CD4-positive, alpha-beta T cell treated with Interleukin-10 for 1 hour (primary cell): Measurements from ENCODE around the gene DLX3.
"Not testable (repeated sequence)": the region's sequence is repeated elsewhere in the genome, so short reads cannot be mapped to it uniquely, and the experiment has no call there.

Source experiments
- DNase-seq: peaks from one replicate; pipeline ENCODE4 v3.0.0-alpha.2; 2020

DLX3 gene

DNA sequence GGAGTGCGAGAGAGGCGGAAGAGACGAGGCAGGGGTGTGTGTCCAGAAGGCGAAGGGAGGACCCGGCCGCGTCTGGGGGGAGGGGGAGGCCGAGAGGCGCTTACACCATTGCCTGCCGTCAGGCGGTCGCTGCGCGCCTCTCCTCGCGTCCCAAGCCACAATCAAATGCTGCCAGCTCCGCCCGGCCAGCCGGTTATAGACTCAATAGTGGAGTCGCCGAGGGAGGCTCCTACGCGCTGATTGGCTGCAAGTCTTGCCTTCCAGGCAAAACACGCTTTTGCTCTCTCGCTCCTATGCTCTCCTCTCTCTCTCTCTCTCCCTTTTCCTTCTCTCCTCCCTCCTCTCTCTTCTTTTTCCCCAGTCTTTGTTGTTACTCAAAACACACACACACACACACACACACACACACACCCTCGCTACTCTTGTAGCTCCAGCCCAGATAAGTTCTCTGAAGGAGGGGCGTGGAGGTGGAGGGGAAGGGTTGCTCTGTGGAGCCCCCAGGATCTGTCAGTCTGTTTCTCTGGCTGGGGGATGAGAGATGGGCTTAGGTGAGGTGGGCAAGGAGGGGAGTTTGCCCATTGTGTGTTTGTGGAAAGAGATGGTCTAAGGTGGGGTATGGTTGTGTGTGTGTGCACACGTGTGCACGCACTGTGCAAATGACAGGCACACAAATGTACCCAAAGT is at the start of gene DLX3:
Gene DLX3 (minus strand): TSS at position 170 of the 684 bp plus-strand sequence. CDS start 226 bp downstream, outside the sequence.
- no peak for DNase-seq

DNA sequence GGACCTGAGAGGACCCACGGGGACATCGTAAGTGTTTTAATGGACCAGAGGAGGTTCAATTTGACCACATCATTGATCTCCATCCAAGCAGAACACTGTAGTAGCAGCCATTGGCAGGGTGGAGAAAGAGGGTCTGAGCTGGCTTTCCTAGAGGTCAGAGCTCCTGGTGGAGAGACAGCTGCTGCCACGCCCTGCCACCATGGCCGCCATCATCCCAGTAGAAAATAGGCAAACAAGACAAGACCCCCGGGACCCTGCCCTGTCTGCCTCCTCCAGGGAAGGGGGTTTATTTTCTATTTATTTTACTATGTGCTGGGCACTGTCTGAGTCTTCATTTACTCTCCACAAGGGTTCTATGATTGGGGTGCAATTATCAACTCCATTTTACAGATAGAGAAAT is 49.5 kb upstream of the DLX3 start:
- DNase-seq = no peak

DNA sequence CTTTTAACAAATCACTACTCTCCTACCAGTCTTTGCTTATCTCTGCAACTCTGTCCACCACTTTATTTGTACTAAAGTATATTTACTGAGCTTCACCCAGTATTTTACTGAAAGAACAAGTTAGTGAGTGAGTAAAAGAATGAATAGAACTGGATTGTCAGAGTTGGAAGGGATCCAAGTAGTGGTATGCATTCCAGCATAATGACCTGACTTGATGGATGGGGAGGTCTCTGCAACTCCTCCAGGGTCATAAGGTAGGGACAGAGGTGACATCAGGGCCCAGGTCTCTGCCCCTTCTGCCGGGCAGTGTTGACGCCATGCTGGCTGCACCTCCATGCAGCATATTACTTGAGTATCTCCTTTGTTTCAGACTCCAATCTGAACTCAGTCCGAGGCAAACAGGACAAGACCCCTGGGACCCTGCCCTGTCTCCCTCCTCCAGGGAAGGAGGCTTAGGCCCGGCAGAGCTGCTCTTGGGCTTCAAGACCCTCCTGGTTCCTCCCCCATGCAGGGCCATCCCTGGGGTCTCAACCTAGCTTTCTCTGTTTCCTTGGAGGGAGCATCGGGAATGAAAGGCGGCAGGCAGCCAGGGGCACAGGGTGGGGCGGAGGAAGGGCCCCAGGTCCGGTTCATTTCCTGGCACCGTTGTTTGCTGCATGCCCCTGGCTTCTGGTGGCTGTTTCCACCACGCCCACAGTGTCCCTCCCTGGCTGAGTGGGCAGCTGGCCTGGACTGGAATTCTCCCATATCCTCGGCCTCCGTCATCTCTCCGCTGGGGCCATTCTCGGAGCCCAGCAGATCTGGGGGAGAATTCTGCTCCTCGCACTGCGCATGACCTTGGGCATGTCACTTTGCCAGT is 48.5 kb upstream of the DLX3 start:
- DNase-seq = no peak

DNA sequence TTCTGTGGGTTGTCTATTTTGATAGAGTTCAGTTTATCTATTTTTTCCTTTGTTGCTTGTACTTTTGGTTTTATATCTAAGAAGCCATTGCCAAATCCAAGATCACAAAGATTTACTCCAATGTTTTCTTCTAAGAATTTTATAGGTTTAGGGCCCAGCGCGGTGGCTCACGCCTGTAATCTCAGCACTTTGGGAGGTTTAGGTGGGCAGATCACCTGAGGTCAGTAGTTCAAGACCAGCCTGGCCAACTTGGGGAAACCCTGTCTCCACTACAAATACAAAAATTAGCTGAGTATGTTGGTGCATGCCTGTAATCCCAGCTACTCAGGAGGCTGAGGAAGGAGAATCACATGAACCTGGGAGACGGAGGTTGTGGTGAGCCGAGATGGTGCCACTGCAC is 47.2 kb upstream of the DLX3 start:
- DNase-seq = no peak

DNA sequence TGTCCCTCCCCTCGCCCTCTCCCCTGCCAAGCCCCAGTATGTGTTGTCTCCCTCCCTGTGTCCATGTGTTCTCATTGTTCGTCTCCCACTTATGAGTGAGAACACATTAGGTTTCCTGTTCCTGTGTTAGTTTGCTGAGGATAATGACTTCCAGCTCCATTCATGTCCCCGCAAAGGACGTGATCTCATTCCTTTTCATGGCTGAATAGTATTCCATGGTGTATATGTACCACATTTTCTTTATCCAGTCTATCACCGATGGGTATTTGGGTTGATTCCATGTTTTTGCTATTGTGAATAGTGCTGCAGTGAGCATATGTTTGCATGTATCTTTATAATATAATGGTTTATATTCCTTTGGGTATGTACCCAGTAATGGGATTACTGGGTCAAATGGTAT is 45.5 kb upstream of the DLX3 start:
- DNase-seq = not testable (repeated sequence)

DNA sequence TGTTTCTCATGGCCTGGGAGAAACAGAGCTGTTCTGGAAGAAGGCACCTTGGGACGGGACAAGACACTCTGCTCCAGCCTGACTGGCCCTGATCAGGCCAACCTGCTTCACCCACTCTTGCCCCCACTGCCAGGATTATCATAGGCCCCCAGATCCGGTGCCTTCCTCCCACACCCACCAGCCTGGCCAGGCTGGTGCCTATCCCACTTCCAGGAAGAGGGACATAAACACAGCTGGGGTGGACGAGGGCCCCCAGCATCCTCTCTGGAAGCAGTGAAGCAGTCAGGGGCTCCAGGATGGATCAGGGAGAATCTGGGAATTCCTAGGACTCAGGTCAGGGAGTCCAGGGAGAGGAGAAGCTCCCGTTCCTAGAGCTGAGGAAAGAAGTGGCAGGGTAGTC is 44.0 kb upstream of the DLX3 start:
- DNase-seq = no peak

DNA sequence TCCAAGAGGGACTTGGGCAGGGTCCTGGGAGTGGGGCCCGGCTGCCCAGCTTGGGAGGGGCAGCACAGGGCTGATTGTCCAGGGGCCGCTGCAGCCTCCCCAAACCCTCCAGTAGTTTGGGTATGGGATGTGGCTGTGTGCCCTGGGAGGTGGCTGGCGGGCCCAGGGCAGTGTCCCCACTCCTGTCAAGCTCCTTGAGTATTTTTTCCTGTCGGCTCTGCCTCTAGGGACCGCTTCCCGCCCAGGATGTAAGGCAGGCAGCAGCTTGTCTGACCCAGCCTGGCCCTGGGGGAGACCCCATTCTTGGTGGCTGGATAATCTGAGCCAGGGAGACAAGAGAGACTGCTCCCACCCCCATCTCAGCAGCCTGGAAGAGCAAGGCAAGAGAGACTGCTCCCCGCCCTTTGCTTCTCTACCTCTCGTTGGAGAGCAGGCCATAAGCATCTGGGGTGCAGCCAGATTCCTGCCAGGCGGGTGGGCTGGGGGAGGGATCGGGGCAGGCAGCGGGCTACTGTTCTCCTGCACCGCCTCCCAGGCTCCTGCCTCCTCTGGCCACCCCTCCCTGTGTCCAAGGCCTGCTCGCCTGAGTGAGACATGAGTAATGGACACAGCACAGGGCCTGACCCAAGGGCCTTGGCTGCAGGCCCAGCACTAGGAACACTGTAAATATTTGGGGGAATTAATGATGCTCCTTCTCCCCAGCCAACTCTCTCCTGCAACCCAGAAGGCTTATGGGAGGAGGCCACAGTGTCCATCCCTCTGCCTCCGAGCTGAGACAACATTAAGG is 42.5 kb upstream of the DLX3 start:
- DNase-seq = no peak

DNA sequence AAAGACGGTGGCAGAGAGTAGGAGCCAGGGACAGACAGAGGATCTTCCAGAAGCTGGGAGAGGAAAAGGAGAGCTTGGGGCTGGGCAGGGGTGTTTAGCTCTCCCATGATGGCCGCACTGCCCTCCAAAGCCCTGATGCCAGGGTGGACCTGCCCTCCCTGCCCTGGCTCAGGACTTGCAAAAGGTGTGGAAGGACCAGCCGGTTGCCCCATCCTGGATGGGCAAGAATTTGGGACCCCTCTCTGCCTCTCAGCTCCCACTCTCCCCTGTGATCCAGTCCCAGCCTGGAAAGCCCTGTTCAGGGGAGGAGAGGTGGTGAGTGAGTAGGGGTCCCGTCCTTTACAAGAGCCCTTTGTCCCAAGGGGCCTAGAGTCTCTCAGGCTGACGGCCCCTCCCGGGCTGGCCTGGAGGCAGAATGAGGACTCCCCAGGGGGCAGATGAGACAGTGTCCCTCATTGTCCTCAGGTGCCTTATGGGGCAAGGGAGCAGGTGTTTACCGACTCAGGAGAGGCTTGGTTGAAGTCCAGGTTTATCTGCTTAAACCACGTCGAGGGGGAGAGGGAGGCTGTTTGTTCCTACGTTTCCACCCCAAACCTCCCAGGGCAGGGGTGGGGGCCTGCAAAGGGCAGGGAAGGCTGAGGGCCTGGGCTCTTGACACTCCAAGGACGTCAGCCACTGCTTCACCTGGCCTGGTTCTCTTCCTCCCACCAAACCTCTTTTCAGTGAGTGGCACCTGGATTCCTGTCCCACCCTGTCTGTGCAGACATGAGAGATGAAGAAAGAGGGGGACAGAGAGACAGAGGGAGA is 41.6 kb upstream of the DLX3 start:
- DNase-seq = no peak

DNA sequence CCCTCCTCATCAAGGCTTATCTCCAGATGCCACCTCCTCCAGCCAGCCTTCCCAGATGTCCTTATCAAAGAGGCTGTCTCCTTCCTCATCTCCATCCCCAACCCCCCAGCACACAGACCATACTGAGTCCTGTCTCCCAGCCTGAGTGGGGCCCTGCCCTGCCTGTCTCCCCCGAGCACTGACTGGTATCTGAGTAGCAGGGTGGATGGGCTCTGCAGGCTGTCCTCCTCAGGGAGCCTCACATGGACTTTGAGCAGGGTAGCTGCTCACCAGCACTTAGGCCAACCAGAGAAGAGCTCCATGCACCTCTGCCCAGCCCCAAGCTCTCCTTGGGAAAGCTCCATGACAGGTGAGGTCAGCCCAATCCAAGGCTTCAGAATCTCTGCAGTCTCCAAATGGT is 40.9 kb upstream of the DLX3 start:
- DNase-seq = no peak

DNA sequence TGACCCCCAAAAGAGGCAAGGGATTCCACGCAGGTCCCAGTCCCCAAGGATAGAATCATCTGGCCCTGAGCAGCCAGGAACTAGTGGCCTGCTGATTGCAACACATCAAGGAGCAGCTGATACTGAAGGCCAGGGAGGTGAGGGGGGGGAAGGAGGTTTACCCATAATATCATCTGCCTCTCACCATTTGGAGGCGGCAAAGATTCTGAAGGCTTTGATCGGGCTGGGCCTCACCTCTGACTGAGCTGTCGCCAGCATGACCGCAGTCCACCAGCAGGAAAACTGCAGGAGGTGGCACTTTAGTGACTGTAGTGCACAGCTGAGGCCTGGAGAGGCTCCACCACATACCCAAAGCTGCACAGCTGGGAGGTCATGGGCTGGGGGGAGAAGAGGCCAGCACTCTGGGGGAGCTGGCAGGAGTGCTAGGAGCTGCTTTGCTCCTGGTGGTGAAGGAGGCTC is 40.4 kb upstream of the DLX3 start:
- no peak for DNase-seq

DNA sequence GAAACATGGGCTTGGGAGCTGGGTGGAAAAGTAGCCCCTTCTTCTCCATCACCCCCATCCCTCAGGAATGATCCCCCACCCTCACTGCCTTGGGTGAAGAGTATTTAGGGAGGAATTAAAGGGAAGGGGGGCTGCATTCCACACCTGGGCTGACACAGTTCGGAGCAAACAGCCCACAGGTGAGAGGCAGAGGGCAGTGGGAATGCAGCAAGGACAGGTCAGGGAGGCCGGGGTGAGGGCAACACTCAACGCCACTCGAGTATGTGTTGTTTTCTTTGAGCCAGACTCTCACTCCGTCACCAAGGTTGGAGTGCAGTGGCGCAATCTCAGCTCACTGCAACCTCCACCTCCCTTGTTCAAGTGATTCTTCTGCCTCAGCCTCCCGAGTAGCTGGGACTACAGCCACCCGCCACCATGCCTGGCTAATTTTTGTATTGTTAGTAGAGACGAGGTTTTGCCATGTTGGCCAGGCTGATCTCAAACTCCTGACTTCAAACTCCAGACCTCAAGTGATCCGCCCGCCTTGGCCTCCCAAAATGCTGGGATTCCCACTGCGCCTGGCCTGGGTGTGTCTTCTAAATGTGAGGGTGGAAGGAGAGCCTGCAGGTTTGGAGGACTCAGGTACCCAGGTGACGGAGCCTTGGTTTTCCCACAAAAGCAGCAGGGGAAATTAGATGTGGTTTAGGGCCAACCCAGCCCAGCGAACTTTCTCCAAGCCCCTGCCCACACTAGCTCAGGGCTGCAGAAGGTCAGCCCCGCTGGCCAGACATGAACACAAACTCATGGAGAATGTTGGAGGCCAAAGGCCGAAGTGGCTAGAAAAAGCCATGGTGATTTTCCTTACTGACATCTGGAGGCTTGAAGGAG is 39.7 kb upstream of the DLX3 start:
- no peak for DNase-seq

DNA sequence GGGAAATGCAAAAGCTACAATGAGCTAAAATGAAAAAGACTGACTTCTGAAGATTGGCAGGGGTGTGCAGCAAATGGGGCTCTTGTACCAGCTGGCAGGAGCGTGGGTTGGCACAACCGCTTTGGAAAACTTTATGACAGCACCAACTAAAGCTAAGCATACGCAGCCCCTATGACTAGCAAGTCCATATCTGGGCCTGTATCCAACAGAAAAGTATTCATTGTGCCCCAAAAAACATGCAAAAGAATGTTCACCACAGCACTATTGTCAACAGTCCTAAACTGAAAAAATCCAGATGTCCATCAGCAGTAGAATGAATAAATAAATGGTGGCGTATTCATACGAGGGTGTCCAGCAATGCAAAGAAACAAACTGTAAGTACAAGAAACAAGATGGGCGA is 38.3 kb upstream of the DLX3 start:
- DNase-seq = no peak

DNA sequence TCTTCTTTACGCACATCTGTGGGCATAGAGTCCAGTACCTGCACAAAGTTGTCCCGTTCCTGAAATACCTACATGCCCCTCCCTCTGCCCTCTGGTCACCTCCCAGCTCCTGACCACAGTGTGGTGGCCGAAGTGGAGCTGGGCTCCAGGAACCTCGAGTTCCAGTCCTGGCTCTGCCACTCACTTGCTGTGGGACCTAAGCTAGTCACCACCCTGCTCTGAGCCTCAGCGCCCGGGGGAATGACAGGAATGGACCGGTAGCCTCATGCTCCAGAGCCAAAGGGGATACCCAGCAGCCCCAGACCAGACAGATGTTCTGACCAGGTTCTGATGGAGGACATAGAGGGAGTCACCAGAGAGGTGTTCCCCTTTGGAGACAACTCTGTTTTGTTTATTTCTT is 34.2 kb upstream of the DLX3 start:
- DNase-seq = no peak

DNA sequence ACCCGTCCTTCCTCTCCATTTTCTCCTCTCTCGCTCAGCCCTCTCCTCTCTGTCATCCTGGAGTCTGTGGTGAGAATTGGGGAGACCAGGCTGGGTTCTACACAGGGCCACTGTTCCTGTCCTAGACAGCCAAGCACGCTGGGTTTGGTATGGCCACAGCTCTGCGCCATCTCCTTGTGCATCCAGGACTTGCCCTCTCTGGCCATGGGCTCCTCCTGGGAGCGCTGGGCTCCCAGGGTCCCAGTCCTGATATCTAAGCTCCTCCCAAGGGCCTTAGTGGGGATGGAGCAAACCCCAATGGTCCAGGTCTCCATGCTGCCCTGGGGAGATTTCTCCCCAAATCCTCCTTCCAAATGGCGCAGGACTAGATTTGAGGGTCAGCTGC is 33.7 kb upstream of the DLX3 start:
- DNase-seq = no peak

DNA sequence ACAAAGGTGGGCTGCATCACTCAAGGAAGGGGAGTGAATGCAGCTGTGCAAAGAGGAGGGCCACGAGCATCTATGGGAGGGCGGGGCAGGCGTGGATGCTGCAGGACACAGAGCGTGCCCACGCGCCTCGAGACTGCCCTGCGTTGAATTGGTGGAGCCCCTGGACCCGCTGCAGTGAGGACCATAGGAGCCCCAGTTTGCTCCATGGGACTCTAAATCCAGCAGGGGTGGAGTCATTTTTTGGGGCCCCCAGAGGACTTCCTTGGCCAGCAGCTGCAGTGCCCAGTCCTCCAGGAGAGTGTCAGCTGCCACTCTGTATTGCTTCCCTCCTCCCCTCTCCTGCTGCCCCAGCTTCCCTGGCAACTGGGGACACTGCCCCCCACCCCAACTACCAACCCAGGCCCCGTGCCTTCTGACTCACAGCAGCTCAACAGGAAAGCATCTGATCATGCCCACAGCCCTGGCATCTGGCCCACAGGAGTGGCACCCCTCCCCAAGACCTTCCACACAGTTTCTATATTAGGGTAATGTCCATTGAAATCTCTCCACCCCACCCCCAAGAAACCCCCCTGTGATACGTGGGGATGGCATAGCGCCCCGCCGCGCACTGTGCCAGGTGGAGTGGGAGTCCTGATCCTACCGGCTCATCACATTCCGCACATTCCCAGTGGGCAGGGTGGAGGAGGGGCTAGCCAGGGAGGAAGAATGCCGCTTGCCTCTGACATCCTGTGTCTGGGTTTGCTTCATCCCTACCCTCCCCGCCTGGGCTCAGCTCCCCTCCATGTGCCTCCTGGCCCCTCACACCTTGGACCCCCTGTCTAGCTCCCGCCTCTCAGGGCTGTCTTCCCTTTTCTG is 33.1 kb upstream of the DLX3 start:
- no peak for DNase-seq

DNA sequence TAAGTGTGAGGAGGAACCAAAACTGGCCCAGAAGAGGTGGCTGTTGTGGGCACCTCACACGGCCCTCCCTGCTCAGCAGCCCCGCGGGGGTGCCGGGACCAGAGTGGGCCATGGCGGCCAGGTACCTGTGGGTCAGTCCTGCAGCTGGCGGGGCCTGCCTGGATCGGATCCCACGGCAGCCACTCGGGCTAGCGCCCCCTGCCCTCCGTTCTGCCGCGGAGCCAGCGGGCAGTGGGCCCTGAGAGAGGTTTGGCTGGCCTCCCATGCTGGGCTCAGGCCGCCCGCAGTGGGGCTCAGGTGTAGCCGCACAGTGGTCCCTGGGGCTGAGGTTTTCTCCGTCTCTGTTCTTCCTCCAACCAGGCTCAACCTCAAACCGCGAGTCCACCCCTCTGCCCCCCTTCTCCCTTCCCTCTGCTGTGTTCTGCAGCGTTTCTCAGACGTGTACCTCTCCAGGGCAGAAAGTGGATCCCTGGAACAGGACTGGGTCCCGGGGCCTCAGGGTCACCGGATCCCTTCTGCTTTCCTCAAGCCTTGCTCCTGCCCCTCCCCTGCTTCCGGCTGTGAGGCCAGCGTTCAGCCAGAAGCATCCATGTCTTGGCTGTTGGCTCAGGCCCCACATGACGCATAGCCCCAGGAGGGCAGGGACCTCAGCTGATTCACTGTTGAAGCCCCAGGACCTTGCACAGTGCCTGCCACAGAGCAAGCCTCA is 32.3 kb upstream of the DLX3 start:
- DNase-seq = no peak

DNA sequence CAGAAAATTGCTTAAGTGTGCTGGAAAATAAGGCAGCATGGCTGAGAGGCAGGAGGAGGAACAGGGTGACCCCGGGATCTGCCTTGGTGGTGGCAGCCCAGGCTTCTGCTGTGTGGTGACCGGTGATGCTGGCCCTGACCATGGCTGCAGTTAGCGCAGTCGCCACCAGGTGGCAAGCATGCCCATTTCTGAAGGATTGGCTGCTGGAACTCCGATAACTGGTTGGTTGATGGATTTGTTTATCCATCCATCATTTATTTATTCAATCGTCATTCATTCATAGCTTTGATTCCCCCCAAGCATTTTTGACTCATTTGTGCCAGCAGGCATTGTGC is 31.8 kb upstream of the DLX3 start:
- peak; percentile 82 for DNase-seq

DNA sequence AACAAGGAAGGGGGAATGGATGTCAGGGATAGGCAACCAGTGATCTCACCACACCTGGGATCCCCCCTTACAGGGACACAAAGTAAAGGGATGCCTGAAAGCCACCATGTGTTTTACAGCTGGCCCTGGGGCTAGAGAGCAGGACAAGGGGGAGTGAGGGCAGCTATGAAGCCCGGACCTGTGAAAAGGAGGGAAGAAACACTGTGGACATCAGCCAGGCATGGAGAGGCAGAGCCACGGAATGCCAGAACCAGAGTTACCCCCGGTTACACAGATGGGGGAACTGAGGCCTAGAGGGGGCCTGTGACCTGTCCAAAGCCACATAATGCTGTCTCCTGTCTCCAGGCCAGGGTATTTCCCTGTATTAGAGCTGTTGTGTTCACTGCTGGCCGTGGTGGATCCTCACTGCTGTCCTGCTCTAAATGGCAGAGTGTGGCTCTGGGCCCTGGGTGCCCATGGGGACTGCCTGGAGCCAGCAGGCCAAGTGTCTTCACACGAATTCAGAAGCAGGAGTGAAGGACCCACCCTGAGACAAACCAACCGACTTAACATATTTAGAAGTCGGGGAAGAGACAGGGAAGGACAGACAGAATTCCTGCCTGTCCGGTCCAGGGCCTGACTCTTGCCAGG is 31.1 kb upstream of the DLX3 start:
- no peak for DNase-seq

DNA sequence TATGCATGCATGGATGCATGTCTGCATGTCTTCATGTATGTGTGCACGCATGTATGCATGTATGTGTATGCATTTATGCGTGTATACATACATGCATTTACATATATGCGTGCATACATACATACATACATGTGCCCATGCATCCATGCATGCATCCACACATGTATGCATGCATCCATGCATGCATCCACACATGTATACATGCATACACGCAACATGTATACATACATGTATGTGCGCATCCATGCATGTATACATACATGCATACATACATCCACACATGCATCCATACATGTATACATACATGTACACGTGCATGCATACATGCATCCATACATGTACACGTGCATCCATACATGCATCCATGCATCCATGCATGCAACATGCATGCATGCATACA is 29.8 kb upstream of the DLX3 start:
- no peak for DNase-seq

DNA sequence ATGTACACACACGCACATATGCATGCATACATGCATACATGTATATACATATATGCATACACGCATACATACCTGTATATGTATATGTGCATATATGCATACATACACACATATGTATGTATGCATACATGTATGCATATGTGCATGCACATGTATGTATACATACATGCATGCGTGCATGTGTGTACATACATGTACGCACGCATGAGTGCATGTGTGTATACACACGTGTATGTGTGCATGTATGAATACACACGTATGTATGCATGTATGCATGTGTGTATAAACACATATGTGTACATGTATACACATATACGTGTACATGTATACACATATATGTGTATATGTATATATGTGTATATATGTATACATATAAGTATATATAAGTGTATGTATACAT is 28.5 kb upstream of the DLX3 start:
- DNase-seq = no peak
